HFFc6 (cell line): ENCODE results near the gene SYT9. TPM values are rescaled to one million over a fixed set of nuclear protein-coding genes. Genes with fewer than 3 reads are reported as not detected.

Experiments
- DNase-seq: peaks from one replicate; pipeline ENCODE4 v3.0.0-alpha.2; 2018
- H3K27ac Mint-ChIP-seq: 2 replicates; pipeline ENCODE4 v1.8.0; 2020; ENCODE audit warnings: mild to moderate bottlenecking, mixed read lengths
- H3K27me3 Mint-ChIP-seq: 2 replicates; pipeline ENCODE4 v1.8.0; 2021; ENCODE audit warnings: mild to moderate bottlenecking, moderate library complexity, mixed read lengths; ENCODE audit not compliant: insufficient read depth
- H3K36me3 Mint-ChIP-seq: 2 replicates; pipeline ENCODE4 v1.8.0; 2021; ENCODE audit warnings: low read depth, mixed read lengths
- H3K4me1 Mint-ChIP-seq: 2 replicates; pipeline ENCODE4 v1.8.0; 2020; ENCODE audit warnings: low read depth, mixed read lengths
- H3K4me3 Mint-ChIP-seq: 2 replicates; pipeline ENCODE4 v1.8.0; 2020; ENCODE audit warnings: mild to moderate bottlenecking, moderate library complexity, mixed read lengths
- H3K9me3 Mint-ChIP-seq: 2 replicates; pipeline ENCODE4 v1.8.0; 2020; ENCODE audit warnings: mild to moderate bottlenecking, mixed read lengths
- total RNA-seq, 6 experiments: library from RNA; stranded (reverse); fragmentation: NEBNext Ultra II Directional; extraction: Animal tissue kit (Norgen Biotek cat#: 25700); gene quantifications; 2 replicates in 1 of 6; 3 replicates in 5 of 6; pipeline ENCODE4 v1.2.3, GENCODE V29; 2021
- TF ChIP-seq, protein P1 (sequence below): fragments of 200-600 bp; sonication (generic); IDR thresholded peaks from 2 replicates; pipeline ENCODE4 v1.5.0; 2021; ENCODE audit warnings: antibody characterized with exemption, mild to moderate bottlenecking

SYT9 gene
- total RNA-seq, 6 experiments from 2014 or later = not detected

DNA sequence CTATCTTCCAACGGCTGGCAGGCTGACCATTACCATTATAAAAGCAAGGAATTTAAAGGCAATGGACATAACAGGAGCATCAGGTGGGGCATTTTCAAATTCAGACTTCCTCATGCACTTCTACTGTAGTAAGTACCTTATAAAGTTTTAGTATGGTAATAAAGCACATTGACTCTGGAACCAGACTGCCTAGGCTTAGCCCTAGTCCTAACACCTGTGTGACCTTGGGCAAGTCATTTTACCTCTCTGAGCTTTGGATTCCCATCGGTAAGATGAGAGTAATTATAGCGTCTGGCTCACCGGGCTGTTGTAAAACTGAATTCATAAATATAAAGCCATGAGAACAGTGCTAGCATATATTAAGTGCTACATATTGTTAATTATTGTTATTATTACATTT lies 164.4 kb downstream of the SYT9 start:
- TF ChIP-seq, protein P1, sequence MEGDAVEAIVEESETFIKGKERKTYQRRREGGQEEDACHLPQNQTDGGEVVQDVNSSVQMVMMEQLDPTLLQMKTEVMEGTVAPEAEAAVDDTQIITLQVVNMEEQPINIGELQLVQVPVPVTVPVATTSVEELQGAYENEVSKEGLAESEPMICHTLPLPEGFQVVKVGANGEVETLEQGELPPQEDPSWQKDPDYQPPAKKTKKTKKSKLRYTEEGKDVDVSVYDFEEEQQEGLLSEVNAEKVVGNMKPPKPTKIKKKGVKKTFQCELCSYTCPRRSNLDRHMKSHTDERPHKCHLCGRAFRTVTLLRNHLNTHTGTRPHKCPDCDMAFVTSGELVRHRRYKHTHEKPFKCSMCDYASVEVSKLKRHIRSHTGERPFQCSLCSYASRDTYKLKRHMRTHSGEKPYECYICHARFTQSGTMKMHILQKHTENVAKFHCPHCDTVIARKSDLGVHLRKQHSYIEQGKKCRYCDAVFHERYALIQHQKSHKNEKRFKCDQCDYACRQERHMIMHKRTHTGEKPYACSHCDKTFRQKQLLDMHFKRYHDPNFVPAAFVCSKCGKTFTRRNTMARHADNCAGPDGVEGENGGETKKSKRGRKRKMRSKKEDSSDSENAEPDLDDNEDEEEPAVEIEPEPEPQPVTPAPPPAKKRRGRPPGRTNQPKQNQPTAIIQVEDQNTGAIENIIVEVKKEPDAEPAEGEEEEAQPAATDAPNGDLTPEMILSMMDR = no peak
- no peak overlapping the region for H3K27ac Mint-ChIP-seq
- H3K4me3 Mint-ChIP-seq = no peak overlapping the region
- peaks cover 5% of the 10 kb centered on the region for H3K9me3 Mint-ChIP-seq
- DNase-seq = no peak
- H3K36me3 Mint-ChIP-seq = no peaks in the 10 kb centered on the region
- H3K4me1 Mint-ChIP-seq = peaks cover 28% of the 10 kb centered on the region
- no peaks in the 10 kb centered on the region for H3K27me3 Mint-ChIP-seq

DNA sequence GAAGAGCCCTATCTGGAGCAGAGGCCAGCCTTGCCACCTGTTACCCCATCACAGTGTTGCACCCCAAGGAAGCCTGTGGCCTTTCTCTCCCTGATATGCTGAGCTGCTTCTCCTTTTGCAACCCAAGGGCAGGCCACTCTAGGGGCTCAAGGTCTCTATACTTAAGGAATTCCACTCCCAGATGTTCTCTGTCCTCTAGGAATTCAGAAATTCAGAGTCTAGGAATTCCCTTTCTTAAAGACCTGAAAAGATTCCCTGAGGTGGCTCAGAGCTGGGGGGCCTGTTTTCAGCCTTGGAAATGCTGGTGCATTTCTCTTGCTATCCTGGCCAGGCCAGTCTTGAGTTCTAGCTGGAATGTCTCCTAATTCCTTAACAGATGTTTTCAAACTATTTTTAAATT lies 165.6 kb downstream of the SYT9 start:
- no peak overlapping the region for H3K4me3 Mint-ChIP-seq
- no peaks in the 10 kb centered on the region for H3K36me3 Mint-ChIP-seq
- peaks cover 5% of the 10 kb centered on the region; the same call in 1 of the 2 replicates for H3K9me3 Mint-ChIP-seq
- no peaks in the 10 kb centered on the region for H3K27me3 Mint-ChIP-seq
- no peak overlapping the region; the same call in 1 of the 2 replicates for H3K27ac Mint-ChIP-seq
- H3K4me1 Mint-ChIP-seq = peaks cover 41% of the 10 kb centered on the region
- DNase-seq = no peak
- TF ChIP-seq, protein P1 = no peak

DNA sequence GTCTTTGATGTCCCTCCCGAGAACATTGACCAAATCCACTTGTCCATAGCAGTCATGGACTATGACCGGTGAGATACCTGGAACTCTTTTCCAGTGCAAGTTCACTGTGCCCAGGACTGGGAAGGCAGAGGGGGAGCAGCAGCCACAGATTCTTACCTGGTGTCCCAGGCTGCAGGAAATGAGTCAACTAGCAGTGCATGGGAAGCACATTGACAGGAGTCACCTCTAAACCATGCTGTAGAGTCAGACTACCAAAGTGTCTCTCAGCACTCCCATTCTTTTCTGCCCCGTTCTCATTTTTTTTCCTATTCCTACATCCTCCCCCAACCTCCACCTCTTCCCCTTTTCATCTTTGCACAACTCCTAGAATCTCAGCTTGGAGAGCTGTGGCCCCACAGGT lies 166.4 kb downstream of the SYT9 start:
- peak; percentile 60 for DNase-seq
- Mint-ChIP-seq H3K27me3 (no peaks in the 10 kb centered on the region), H3K4me3 (no peak overlapping the region; the same call in 1 of the 2 replicates), H3K27ac (peak overlapping the region; percentile 74), H3K9me3 (peaks cover 5% of the 10 kb centered on the region; the same call in 1 of the 2 replicates), H3K36me3 (no peaks in the 10 kb centered on the region), H3K4me1 (peaks cover 48% of the 10 kb centered on the region)
- TF ChIP-seq, protein P1 = no peak

DNA sequence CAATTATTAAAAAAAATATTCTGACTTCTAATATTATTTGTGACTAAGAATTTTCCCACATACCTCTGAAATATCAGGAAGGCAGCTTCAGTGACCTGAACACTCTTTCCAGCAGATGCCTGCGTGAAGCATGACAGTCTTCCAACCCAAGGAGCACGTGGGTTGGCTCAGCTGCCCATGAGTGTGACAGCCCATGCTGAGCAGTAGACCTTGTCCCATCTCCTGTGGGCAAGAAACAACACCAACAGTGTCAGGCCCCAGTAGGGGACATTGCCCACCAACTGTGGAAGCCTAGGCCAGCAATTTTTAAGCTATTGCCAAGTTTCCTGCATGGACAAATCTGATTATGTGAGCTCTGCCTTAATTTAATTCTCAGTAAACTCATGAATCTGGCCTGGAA lies 167.2 kb downstream of the SYT9 start:
- Mint-ChIP-seq H3K4me1 (peaks cover 48% of the 10 kb centered on the region), H3K36me3 (no peaks in the 10 kb centered on the region), H3K27me3 (no peaks in the 10 kb centered on the region), H3K27ac (no peak overlapping the region), H3K4me3 (no peak overlapping the region), H3K9me3 (peaks cover 5% of the 10 kb centered on the region; the same call in 1 of the 2 replicates)
- no peak for DNase-seq
- TF ChIP-seq, protein P1 = no peak

DNA sequence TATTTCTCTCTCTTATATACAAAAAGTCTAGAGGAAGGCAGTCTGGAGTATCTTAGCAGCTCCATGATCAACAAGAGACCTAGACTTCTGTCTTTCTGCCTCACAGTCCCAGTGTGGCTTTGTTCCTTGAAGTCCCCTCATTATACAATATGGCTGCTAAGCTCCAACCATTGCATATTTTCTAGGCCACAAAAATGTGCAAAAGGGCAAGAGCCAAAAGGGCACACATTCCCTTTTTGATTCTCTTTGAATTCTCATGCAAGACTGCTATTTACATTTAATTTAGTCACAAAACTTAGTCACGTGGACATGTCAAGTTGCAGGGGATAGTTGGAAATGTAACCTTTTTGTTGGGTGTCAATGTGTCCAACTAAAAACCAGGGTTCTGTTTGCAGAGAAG lies 169.4 kb downstream of the SYT9 start:
- Mint-ChIP-seq H3K36me3 (no peaks in the 10 kb centered on the region), H3K27me3 (peaks cover 2% of the 10 kb centered on the region; the same call in 1 of the 2 replicates), H3K9me3 (peaks cover 5% of the 10 kb centered on the region; the same call in 1 of the 2 replicates), H3K4me1 (peaks cover 38% of the 10 kb centered on the region), H3K27ac (no peak overlapping the region), H3K4me3 (no peak overlapping the region)
- TF ChIP-seq, protein P1 = no peak
- DNase-seq = peak; percentile 27
